NCI-H69 (cell line): Measurements from ENCODE around the gene LRRC40.
"Not testable (repeated sequence)": the region's sequence is repeated elsewhere in the genome, so short reads cannot be mapped to it uniquely, and the experiment has no call there.

Experiments
- DNase-seq: peaks from one replicate; lab custom pipeline; 2025; lab: John Stamatoyannopoulos, UW

LRRC40 gene

GRCh38 chr1:70205434-70206118 is at the start of gene LRRC40:
LRRC40 (minus strand) TSS chr1:70205579; CDS start chr1:70205540, 39 bp downstream.
- peak; percentile 95 for DNase-seq

GRCh38 chr1:70248729-70249128 is 43.4 kb upstream of the LRRC40 start:
- DNase-seq, result no peak

DNA sequence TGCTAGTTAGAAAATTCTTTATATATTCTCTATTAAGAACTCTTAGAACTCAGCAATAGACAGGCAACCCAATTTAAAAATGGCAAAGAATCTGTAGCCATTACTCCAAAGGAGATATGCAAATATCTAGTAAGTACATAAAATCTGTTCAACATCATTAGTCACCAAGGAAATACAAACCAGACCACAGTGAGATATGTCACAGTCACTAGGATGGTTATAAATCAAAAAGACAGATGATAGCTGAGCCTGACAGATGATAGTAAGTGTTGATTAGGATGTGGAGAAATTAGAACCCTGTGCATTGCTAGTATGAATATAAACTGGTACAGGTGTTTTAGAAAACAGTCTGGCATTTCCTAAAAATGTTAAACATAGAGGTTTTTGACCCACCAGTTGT is 42.4 kb upstream of the LRRC40 start:
- DNase-seq, result no peak

DNA sequence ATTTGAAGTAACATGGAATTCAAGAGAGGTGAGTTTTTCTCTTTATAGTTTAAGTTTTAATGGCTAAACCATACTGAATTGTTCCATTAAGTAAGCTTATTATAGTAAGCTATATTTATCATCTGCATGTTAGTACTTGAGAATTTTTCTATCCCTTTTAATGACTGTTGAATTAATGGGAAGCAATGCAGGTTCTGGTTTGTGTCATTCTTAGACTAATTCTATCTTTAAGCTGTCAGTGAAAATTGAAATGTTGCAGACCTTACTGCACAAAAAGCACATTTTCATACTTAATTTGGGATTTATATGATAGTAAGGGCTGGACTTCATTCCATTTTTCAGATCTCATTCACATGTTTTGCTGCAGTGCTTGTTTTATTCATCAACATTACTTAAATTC is 41.7 kb upstream of the LRRC40 start:
- no peak for DNase-seq

- DNase-seq, result no peak
Measured at GRCh38 chr1:70239940-70240339, 34.6 kb upstream of the LRRC40 start.

GRCh38 chr1:70234733-70235132 is 29.4 kb upstream of the LRRC40 start:
- DNase-seq, result no peak

DNA sequence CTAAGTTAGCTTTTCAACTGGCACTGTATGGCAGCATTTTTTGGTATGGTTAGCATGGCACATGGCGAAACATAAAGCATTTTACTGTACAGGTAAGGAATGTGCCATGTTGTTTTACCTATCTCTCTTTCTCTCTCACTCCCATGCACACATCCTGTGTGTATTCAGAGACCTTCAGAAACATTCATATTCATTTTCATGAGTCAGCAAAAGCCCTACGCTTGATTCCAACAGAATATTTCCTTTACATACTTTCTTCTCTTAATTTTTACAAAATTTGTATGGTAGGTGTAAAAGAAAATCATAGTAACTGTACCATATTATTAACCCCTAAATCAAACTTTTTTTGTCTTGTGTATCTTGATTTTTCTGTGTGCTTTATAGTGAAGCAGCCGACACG is 26.1 kb upstream of the LRRC40 start:
- no peak for DNase-seq

DNA sequence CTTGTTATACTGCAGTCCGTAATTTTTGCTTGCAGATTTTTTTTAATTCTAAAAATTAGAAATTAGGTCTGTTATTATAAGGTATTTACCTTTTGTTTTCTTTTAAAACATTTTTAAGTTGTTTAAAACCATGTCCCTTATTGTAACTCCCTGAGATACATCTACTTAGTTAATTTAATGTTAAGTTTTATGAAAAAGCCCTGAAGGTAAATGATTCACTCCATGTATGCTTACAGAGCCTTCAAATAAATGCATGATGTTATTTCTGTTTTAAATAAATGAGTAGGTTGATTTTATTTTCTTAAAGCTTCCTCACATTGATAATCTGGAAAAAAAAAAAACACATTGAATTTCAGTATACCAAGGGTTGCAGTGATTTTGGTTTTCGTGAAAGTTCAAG is 23.3 kb upstream of the LRRC40 start:
- no peak for DNase-seq

DNA sequence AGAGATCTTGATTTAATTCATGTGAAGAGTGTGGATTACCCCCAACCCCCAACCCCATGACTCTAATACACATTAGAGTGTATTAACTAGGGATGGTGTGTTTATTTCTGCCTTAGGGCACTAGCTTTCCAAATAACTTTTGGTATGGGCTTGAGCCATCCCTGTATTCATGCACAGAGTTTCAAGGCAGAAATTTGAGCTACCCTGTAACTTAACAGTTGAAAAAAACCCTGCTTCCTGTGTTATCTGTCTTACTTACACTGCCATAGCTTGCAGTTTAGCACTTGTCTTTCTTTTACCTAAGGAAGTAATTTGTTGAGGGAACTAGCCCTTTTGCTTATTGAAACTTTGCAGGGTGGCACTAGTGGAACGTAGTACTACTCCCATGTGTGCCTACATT is 22.1 kb upstream of the LRRC40 start:
- no peak for DNase-seq

DNA sequence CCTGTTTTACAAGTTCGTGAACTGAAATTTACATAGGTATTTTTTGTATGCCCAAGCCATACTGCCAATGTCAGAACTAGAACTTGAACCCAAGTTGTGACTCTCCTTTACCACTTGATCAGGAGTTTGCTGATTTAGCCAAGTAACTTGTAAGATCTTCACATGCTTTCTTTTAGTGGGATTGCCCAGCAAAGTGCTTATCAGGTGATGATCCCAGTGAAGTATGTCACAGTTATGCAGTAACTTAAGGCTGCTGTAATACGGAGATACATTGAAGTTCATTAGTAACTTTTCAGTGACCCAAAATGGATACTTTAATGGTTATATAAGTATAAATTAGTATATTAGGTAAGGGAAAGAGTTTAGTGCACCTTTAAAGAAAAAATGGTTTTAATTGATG is 19.6 kb upstream of the LRRC40 start:
- no peak for DNase-seq

- DNase-seq, result no peak
Measured at GRCh38 chr1:70222716-70223235, 17.4 kb upstream of the LRRC40 start.

- peak; percentile 95 for DNase-seq
Measured at GRCh38 chr1:70221238-70222121, 16.1 kb upstream of the LRRC40 start, which contains the start of gene SRSF11. SRSF11 (plus strand) TSS chr1:70221380; CDS start chr1:70221637, 257 bp downstream.

- DNase-seq, result no peak
Measured at GRCh38 chr1:70220517-70221237, 15.3 kb upstream of the LRRC40 start.

- no peak for DNase-seq
Measured at GRCh38 chr1:70220015-70220414, 14.6 kb upstream of the LRRC40 start.

GRCh38 chr1:70211541-70211940 is 6.2 kb upstream of the LRRC40 start:
- DNase-seq, result no peak

GRCh38 chr1:70210820-70211219 is 5.4 kb upstream of the LRRC40 start:
- DNase-seq, result no peak

GRCh38 chr1:70208292-70208691 is 2.9 kb upstream of the LRRC40 start:
- DNase-seq, result no peak

GRCh38 chr1:70207492-70207891 is 2.1 kb upstream of the LRRC40 start:
- no peak for DNase-seq

GRCh38 chr1:70206833-70207232 is 1.5 kb upstream of the LRRC40 start:
- DNase-seq, result not testable (repeated sequence)

DNA sequence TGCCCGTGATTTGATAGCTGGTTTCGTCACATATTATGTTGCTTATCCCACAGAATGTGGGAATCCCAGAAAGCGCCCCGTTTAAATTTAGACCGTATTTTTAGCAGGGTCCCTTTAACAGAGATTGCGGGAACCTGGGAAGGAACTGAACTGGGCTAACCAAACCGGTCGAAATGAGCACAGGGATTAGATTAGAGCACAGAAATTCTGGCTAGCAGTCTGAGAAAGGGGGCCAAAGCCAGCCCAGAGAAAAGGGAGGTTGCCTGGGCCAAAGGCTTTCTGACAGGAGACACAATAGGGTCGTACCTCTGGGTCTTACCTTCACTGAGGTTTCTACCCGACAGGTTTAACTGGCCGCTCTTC is 327 bp downstream of the LRRC40 start:
- DNase-seq, result no peak

- peak; percentile 58 for DNase-seq
Measured at GRCh38 chr1:70204600-70204999, 779 bp downstream of the LRRC40 start.

DNA sequence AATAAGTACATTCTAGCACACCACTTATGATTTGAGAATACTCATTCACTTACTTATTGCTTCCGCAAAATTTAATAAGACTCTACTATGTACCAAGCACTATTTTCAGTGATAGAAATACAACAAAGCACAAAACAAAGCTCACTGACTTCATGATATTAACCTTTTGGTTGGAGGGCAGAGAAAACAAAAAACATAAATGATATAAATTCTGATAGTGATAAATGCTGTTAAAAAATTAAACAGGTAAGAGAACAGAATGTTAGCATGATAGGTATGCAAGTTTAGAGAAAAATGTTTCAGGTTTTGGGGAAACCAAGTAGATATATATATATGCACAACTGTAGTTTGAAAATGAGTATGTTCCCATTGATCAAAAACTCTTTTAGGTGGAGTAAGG is 1.2 kb downstream of the LRRC40 start:
- DNase-seq, result no peak
